Activated CD8-positive, alpha-beta memory T cell treated with anti-CD3 and anti-CD28 coated beads for 36 hours (primary cell): ENCODE results near the gene UGT1A3. TPM values are rescaled to one million over a fixed set of nuclear protein-coding genes. Genes with fewer than 3 reads are reported as not detected.

ENCODE experiments used
- CTCF ChIA-PET: fragments of 350-600 bp; sonication (Branson Sonifier 250); formaldehyde crosslinking; loops from one replicate; lab custom pipeline; 2021; ENCODE audit warnings: antibody characterized with exemption; lab: Charles Lee
- POLR2A ChIA-PET: fragments of 350-600 bp; sonication (Branson Sonifier 250); formaldehyde crosslinking; loops from one replicate; lab custom pipeline; 2021; ENCODE audit warnings: antibody characterized with exemption; lab: Charles Lee
- total RNA-seq, 2 experiments: library from RNA; stranded (reverse); gene quantifications; one replicate each; pipeline ENCODE4 v1.2.3, GENCODE V29; 2021

UGT1A3 gene
- total RNA-seq, 2 experiments from 2014 or later: not detected

- ChIA-PET CTCF (no interaction called here), POLR2A (interaction anchor here (0.6 kb wide), 1 partner anchor 743 kb away, joined by 10 read pairs; no protein-coding TSS in a partner anchor)
These were observed 93.4 kb downstream of the UGT1A3 start for GRCh38 chr2:233822101-233822771.

Other genes with a start within 250 kb of the UGT1A3 start
- gene USP40, start 162.3 kb upstream of the UGT1A3 start, total RNA-seq: 10 to 100 TPM; 14.5 to 15.1 TPM
- gene UGT1A8, start 111.4 kb upstream of the UGT1A3 start, total RNA-seq: not detected
- gene UGT1A10, start 92.6 kb upstream of the UGT1A3 start, total RNA-seq: not detected
- gene UGT1A9, start 57.1 kb upstream of the UGT1A3 start, total RNA-seq: not detected
- not detected for gene UGT1A7, start 47.1 kb upstream of the UGT1A3 start, total RNA-seq
- not detected for gene UGT1A6, start 36.2 kb upstream of the UGT1A3 start, total RNA-seq
- not detected for gene UGT1A5, start 16.1 kb upstream of the UGT1A3 start, total RNA-seq
- gene UGT1A4, start 10.3 kb upstream of the UGT1A3 start, total RNA-seq: not detected
- gene UGT1A1, start 31.2 kb downstream of the UGT1A3 start, total RNA-seq: not detected
- not detected for gene MROH2A, start 49.3 kb downstream of the UGT1A3 start, total RNA-seq
- 10 to 100 TPM; 49.9 to 53.9 TPM for gene HJURP, start 125.5 kb downstream of the UGT1A3 start, total RNA-seq
- not detected for gene TRPM8, start 188.3 kb downstream of the UGT1A3 start, total RNA-seq